Activated CD4-positive, CD25-positive, alpha-beta regulatory T cell treated with anti-CD3 and anti-CD28 coated beads, Interleukin-2, amount 50 U/mL, for 24 hours (primary cell): ENCODE results near the gene DNAH2.
"Not testable (repeated sequence)": the region's sequence is repeated elsewhere in the genome, so short reads cannot be mapped to it uniquely, and the experiment has no call there.

Source experiments
- ATAC-seq, 2 donors: fragments of 150-1000 bp; cut with Tn5 transposase; one replicate each; pipeline ENCODE4 v1.10.0; 2021; ENCODE audit warnings: mild to moderate bottlenecking in 1 of 2, moderate library complexity in 1 of 2

DNAH2 gene

GRCh38 chr17:7852919-7853690 is 135.6 kb downstream of the DNAH2 start:
- ATAC-seq = no peak

- no peak for ATAC-seq
Observed at GRCh38 chr17:7853691-7854038, 136.1 kb downstream of the DNAH2 start.

GRCh38 chr17:7854078-7854777 is 136.7 kb downstream of the DNAH2 start:
- ATAC-seq = no peak

GRCh38 chr17:7854851-7855659 is 137.5 kb downstream of the DNAH2 start, which contains the start of gene TMEM88:
TSS of gene TMEM88 (plus strand) at chr17:7855066. CDS start at chr17:7855075, 9 bp downstream.
- no peak for ATAC-seq

GRCh38 chr17:7855660-7856010 is 138.1 kb downstream of the DNAH2 start:
- no peak for ATAC-seq

- no peak for ATAC-seq
Observed at GRCh38 chr17:7856011-7856810, 138.7 kb downstream of the DNAH2 start.

GRCh38 chr17:7856811-7857712 is 139.5 kb downstream of the DNAH2 start, which contains the start of gene NAA38:
TSS of gene NAA38 (minus strand) at chr17:7857559. CDS start at chr17:7857463, 96 bp downstream.
- peak; percentile 87 to 91 for ATAC-seq

GRCh38 chr17:7857713-7858521 is 140.4 kb downstream of the DNAH2 start, which contains the start of gene CYB5D1:
TSS of gene CYB5D1 (plus strand) at chr17:7858003. CDS start at chr17:7858135, 132 bp downstream.
- ATAC-seq = peak; percentile 47 to 54

- no peak for ATAC-seq
Observed at GRCh38 chr17:7858522-7858810, 140.9 kb downstream of the DNAH2 start.

- no peak for ATAC-seq
Observed at GRCh38 chr17:7859028-7859427, 141.5 kb downstream of the DNAH2 start.

GRCh38 chr17:7862692-7863437 is 145.3 kb downstream of the DNAH2 start:
- no peak for ATAC-seq

- not testable (repeated sequence) for ATAC-seq
Observed at GRCh38 chr17:7864384-7864783, 146.8 kb downstream of the DNAH2 start.

- ATAC-seq = no peak
Observed at GRCh38 chr17:7864995-7865650, 147.6 kb downstream of the DNAH2 start.

- ATAC-seq = no peak
Observed at GRCh38 chr17:7867881-7868329, 150.4 kb downstream of the DNAH2 start.

- no peak for ATAC-seq
Observed at GRCh38 chr17:7873051-7873450, 155.5 kb downstream of the DNAH2 start.

- ATAC-seq = no peak
Observed at GRCh38 chr17:7875804-7876370, 158.3 kb downstream of the DNAH2 start.

GRCh38 chr17:7878234-7878633 is 160.7 kb downstream of the DNAH2 start:
- no peak for ATAC-seq

- no peak for ATAC-seq
Observed at GRCh38 chr17:7880076-7880868, 162.7 kb downstream of the DNAH2 start.
